HG03095 (cell line): ENCODE results near the gene WSCD2.

Source experiments
- ATAC-seq: cut with Tn5 transposase; IDR thresholded peaks from one replicate; pipeline ENCODE4 v1.9.1; 2021; ENCODE audit warnings: moderate library complexity; ENCODE audit not compliant: unreplicated experiment

Gene WSCD2

GRCh38 chr12:108126990-108127501, 2.0 kb upstream of the WSCD2 start:
- ATAC-seq: no peak

GRCh38 chr12:108127654-108128053, 1.4 kb upstream of the WSCD2 start:
- ATAC-seq: no peak

- no peak for ATAC-seq
Observed at GRCh38 chr12:108128221-108129016, 669 bp upstream of the WSCD2 start.

GRCh38 chr12:108131035-108131434, 1.9 kb downstream of the WSCD2 start:
- ATAC-seq: no peak

- no peak for ATAC-seq
Observed at GRCh38 chr12:108131657-108132126, 2.6 kb downstream of the WSCD2 start.

GRCh38 chr12:108133482-108133881, 4.4 kb downstream of the WSCD2 start:
- no peak for ATAC-seq

GRCh38 chr12:108134744-108135143, 5.7 kb downstream of the WSCD2 start:
- ATAC-seq: no peak

- ATAC-seq: no peak
Observed at GRCh38 chr12:108135627-108136026, 6.5 kb downstream of the WSCD2 start.

DNA sequence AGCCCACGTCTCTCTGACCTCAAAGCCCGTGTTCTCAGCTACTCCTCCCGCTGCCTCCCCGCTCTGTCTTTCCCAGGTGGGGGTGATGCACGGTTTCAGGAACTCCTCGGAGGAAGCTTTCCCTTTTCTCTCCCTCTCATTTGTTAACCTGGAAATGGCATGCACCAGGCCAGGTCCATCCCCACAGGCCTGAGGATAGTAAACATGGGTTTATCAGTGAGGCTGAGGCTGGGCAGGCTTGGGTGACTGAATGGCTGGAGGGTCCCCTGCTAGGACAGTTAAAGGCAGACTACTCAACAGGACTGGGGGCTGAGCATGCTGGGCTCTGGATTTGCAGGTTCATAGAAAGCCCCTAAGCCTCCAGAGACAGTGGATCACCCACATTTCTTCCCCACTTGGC, 7.6 kb downstream of the WSCD2 start:
- no peak for ATAC-seq

DNA sequence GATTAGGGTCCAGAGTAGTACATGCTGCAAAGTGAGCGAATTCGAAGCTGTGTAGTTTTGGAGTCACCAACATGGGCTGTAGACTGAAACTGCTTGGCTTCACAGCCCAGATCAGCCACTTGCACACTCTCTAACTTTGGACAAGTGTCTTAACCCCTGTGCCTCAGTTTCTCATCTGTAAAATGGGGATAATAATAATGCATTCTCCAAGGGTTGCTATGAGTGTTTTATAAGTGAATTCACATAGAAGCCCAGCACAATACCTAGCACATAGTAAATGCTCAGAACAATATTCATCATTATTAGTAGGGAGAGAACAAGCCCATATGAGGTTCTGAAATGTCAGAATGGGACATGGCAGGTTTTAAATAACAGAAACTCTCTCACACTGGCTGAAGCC, 10.4 kb downstream of the WSCD2 start:
- no peak for ATAC-seq

DNA sequence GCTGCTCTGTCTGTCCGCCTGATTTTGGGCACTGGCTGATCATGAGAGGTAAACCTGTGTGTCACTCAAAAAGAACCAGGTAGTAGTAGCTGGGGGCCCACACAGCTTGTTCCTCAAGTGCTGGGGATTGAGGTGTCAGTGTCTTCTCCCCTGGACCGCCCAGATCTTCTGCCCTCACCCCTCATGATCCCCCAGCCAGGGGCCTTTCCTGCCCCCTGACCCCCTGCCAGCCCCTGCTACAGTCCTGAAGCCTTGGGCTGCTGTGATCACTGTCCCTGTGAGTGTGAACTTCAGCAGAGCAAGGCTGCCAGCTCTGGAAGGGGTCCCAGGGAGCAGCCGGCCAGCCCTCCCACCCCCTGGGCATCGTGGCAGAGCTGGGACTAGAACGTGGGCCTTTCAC, 11.4 kb downstream of the WSCD2 start:
- no peak for ATAC-seq

- ATAC-seq: no peak
Observed at GRCh38 chr12:108141600-108142130, 12.6 kb downstream of the WSCD2 start.

DNA sequence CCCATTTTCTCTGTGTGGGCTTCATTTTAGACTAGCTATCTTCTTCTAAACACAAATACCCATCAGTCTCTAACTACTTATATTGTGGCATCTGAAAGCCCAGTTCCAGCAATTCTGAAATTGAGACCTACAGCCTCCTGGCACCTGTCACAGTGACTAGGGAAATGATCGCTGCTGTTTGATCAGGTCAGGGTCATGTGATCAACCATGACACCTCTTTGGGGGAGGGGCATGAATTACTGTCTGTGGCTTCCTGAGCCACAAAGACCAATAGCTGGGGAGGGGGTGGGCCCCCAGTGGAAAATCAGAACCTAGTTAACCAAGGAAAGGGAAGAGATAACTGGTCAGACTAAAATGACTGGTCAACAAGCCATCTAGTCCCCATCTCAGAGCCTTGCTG, 14.1 kb downstream of the WSCD2 start:
- ATAC-seq: no peak

DNA sequence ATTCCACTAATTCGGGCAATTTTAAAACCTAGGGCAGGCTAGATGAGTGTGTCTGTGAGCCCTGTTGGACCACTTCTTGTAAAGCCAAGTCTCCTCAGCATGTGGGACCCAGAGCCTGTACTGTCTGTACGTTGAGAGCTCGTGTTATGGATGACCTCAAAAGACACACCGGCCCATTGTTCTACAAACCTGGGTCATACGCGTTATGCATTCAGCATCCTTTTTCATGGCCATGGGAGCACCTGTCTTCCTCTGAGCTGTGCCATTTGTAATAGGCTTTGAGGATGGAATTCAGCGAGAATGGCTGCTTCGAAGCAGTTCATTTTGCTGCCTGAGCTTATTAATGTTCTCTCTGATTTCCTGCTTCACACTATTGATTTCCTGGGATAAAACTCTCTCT, 15.0 kb downstream of the WSCD2 start:
- ATAC-seq: no peak

GRCh38 chr12:108145011-108145410, 15.9 kb downstream of the WSCD2 start:
- no peak for ATAC-seq

DNA sequence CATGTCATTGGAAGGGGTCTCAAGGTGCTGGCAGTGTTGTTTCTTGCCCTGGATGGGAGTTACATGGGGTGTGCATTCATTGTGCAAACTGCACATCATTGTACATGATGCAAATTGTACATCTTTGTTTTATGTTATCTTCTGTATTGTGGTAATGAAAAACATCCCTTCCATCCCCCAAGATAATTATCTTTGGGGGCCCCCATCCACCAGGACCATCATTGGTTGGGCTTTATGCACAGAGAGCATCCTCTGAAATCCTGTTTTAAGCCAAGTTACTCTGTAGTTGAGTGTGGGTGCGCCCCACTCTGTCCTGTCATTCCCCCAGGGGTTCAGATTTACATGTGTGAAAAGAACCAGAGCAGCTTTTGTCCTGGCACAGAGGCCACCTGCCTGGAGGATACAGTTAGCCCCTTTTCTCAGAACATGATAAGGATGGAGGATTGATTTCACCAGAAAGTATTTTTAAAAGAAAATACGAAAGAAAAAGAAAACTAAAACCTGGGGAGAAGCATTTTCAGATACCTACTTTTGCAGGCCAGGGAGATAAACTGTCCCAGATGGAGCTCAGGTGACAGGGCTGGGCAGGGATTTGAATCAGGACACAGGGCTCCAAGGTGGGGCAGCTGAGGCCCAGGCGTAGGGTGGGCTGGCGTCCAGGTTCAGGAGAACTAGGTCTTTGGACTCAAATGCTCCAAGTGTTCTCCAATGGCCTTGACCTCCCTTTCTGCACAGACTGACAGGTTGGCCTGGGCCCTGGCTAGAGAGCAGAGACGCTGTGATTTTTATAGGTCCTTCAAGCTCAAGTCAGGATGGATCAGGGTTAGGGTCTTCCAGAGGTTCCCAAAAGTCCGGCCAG, 17.2 kb downstream of the WSCD2 start:
- ATAC-seq: no peak

DNA sequence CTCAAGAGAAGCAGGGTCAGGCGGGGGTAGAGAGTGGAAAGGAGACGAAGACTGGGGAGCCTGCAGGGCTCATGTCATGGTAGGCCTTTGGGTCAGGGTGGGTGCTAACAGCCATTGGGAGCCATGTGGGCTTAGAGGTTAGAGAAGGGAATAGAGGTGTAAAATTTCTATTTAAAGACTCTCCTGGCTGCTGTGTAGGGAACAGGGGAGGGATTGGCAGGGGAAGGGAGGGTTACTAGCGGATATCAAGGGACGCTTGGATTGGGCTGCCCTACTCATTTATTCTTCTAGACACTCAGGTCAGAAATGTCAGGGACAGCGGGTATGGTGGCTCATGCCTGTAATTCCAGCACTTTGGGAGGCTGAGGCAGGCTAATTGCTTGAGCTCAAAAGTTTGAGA, 18.2 kb downstream of the WSCD2 start:
- no peak for ATAC-seq

DNA sequence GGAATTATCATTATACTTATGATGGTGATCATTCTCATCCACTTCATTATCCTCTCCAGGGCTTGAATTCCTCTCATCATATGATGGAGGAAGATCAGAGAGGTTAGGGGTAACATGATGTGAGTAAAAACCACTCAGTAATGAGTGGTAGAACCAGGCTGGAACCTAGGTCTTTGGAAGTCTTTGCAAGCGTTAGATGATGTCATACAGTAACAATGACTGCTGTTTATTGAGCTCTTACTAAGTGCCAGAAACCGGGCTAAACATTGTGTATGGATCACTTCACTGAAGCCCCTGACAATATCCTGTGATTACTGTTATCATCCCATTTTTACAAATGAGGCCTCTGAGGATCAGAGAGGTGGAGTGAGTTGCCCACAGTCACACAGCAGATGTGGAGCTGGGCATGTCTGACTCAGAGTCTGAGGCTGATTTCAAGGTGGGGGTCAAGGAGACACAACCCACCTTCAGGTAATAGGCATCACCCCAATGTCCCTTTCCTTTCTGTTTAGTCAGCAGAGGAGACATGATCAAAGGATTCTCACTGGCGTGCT, 19.5 kb downstream of the WSCD2 start:
- ATAC-seq: no peak

- ATAC-seq: no peak
Observed at GRCh38 chr12:108150436-108150835, 21.3 kb downstream of the WSCD2 start.

GRCh38 chr12:108151533-108152169, 22.6 kb downstream of the WSCD2 start:
- no peak for ATAC-seq

DNA sequence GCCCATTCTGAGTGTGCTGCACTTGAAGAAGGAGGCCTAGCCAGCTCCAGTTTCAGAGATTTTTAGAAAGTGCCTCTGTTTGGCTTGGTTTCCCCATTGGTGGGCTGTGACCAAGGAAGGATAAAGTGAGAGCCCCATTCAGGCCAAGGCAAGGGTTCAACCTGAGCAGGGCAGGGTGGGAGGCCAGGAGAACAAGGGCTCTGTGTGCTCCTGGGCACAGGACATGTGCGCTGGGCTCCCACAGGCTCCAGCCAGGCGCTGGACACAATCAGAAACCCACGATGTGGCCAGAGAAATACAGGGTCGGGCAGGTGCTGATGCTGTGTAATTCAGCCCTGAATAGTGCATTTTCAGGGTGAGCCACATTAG, 23.1 kb downstream of the WSCD2 start:
- no peak for ATAC-seq
